ENCODE data around the gene PDE4D.

- TF ChIP-seq POLR2A (IDR thresholded peaks at IDR 0.05; ENCODE audit: low read depth, low read length) (no peak), MAFK (IDR thresholded peaks at IDR 0.05; ENCODE audit: low read depth, low read length) (peak; percentile 95), NFE2L2 (IDR thresholded peaks at IDR 0.05; ENCODE audit: low read depth, low read length) (no peak), CEBPB (IDR thresholded peaks at IDR 0.05; ENCODE audit: low read depth, low read length) (no peak), ELK1 (IDR thresholded peaks at IDR 0.05; ENCODE audit: borderline replicate concordance, low read depth, low read length) (no peak), FOS (IDR thresholded peaks at IDR 0.05; ENCODE audit: low read depth, low read length) (no peak), CHD1 (IDR thresholded peaks at IDR 0.05; ENCODE audit: low read depth, low read length) (no peak), MXI1 (IDR thresholded peaks at IDR 0.05; ENCODE audit: borderline replicate concordance, low read depth, low read length) (no peak), SMC3 (IDR thresholded peaks at IDR 0.05; ENCODE audit: low read depth, low read length) (no peak), RAD21 (IDR thresholded peaks at IDR 0.05; ENCODE audit: low read length) (no peak)
- TF ChIP-seq, protein P1, sequence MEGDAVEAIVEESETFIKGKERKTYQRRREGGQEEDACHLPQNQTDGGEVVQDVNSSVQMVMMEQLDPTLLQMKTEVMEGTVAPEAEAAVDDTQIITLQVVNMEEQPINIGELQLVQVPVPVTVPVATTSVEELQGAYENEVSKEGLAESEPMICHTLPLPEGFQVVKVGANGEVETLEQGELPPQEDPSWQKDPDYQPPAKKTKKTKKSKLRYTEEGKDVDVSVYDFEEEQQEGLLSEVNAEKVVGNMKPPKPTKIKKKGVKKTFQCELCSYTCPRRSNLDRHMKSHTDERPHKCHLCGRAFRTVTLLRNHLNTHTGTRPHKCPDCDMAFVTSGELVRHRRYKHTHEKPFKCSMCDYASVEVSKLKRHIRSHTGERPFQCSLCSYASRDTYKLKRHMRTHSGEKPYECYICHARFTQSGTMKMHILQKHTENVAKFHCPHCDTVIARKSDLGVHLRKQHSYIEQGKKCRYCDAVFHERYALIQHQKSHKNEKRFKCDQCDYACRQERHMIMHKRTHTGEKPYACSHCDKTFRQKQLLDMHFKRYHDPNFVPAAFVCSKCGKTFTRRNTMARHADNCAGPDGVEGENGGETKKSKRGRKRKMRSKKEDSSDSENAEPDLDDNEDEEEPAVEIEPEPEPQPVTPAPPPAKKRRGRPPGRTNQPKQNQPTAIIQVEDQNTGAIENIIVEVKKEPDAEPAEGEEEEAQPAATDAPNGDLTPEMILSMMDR (conservative IDR thresholded peaks at IDR 0.05; ENCODE audit: low read depth, low read length): no peak
- TF ChIP-seq, protein P2, sequence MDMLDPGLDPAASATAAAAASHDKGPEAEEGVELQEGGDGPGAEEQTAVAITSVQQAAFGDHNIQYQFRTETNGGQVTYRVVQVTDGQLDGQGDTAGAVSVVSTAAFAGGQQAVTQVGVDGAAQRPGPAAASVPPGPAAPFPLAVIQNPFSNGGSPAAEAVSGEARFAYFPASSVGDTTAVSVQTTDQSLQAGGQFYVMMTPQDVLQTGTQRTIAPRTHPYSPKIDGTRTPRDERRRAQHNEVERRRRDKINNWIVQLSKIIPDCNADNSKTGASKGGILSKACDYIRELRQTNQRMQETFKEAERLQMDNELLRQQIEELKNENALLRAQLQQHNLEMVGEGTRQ (IDR thresholded peaks at IDR 0.05; ENCODE audit: low read depth, low read length): no peak
Observed at GRCh38 chr5:59615272-59615671, 278.3 kb downstream of the PDE4D start.

All from IMR-90 (cell line).